NT2/D1 (cell line): ENCODE measurements around the gene UBE2O.

Experiments
- SUZ12 ChIP-seq: IDR thresholded peaks from 2 replicates; pipeline ENCODE4 v1.6.1; 2011; ENCODE audit not compliant: insufficient read length, insufficient read depth; ENCODE audit errors: extremely low read depth
- YY1 ChIP-seq: IDR thresholded peaks from 2 replicates; pipeline ENCODE4 v1.6.1; 2011; ENCODE audit not compliant: insufficient read length, insufficient read depth

GRCh38 chr17:76497979-76498875, 45.3 kb upstream of the UBE2O start:
- TF ChIP-seq SUZ12 = no peak
- no peak for TF ChIP-seq YY1
